Gastrocnemius medialis (tissue), 4 donors: ENCODE data around the gene GMCL1.

ENCODE experiments used
- POLR2A ChIP-seq, 2 donors: fragments of 450-650 bp; IDR thresholded peaks; one replicate each; pipeline ENCODE4 v1.6.1; 2017; ENCODE audit warnings: antibody characterized with exemption in 2 of 2, mild to moderate bottlenecking in 2 of 2, moderate library complexity in 2 of 2
- TF ChIP-seq, protein P1 (sequence below), 5 experiments: fragments of 450-650 bp in 3 of 5; fragments of 200-600 bp in 2 of 5; sonication (generic) in 2 of 5; IDR thresholded peaks in 4 of 5; conservative IDR thresholded peaks in 1 of 5; 1 replicate in 4 of 5; 2 replicates in 1 of 5; pipeline ENCODE4 v1.5.1; 2016 to 2019; ENCODE audit warnings: antibody characterized with exemption in 5 of 5, mild to moderate bottlenecking in 3 of 5, moderate library complexity in 3 of 5

DNA sequence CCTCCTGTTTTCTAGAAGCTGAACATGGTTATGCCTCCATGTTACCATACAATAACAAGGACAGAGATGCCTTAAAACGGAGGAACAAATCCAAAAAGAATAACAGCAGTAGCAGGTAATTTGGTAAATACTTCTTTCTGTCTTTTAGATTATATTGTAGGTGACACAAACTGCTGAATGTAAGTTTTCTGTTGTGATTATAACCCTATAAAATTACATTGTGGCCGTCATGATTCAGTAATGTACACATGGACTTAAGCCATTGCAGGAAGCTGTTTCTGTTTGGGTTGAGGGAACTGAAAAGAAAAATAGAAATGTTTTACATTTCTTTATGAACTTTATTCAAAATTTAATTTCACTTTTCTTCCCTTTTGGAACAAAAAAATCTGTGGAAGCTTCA lies 86.6 kb downstream of the GMCL1 start:
- TF ChIP-seq, protein P1, sequence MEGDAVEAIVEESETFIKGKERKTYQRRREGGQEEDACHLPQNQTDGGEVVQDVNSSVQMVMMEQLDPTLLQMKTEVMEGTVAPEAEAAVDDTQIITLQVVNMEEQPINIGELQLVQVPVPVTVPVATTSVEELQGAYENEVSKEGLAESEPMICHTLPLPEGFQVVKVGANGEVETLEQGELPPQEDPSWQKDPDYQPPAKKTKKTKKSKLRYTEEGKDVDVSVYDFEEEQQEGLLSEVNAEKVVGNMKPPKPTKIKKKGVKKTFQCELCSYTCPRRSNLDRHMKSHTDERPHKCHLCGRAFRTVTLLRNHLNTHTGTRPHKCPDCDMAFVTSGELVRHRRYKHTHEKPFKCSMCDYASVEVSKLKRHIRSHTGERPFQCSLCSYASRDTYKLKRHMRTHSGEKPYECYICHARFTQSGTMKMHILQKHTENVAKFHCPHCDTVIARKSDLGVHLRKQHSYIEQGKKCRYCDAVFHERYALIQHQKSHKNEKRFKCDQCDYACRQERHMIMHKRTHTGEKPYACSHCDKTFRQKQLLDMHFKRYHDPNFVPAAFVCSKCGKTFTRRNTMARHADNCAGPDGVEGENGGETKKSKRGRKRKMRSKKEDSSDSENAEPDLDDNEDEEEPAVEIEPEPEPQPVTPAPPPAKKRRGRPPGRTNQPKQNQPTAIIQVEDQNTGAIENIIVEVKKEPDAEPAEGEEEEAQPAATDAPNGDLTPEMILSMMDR (IDR thresholded peaks at IDR 0.05 in 4 of 5, conservative IDR thresholded peaks at IDR 0.05 in 1 of 5), result no peak
- TF ChIP-seq POLR2A (IDR thresholded peaks at IDR 0.05), result no peak
